Liver (tissue), 9 donors: ENCODE data around the gene MIEF1. TPM values are rescaled to one million over a fixed set of nuclear protein-coding genes. Genes with fewer than 3 reads are reported as not detected.

Source experiments
- DNase-seq: peaks from one replicate; pipeline ENCODE4 v3.0.0-alpha.2; 2017; ENCODE audit warnings: low spot score
- H3K27ac ChIP-seq, 2 donors: one replicate each; pipeline ENCODE4 v1.7.0; 2013; ENCODE audit warnings: inconsistent platforms in 2 of 2, low read length in 2 of 2, control low read depth in 1 of 2, low read depth in 1 of 2, mild to moderate bottlenecking in 1 of 2
- H3K27me3 ChIP-seq, 4 donors: one replicate each; pipeline versions ENCODE4 v1.6.1 to v1.7.0; 2013; ENCODE audit warnings: low read length in 3 of 4, inconsistent platforms in 1 of 4, mild to moderate bottlenecking in 1 of 4, moderate library complexity in 1 of 4; ENCODE audit not compliant: control insufficient read depth in 4 of 4, insufficient read depth in 4 of 4
- H3K36me3 ChIP-seq, 4 donors: one replicate each; pipeline versions ENCODE4 v1.6.1 to v1.7.0; 2013; ENCODE audit warnings: low read length in 3 of 4, mild to moderate bottlenecking in 3 of 4, low read depth in 1 of 4, moderate library complexity in 1 of 4; ENCODE audit not compliant: control insufficient read depth in 4 of 4, insufficient read depth in 3 of 4
- H3K4me1 ChIP-seq, 4 donors: one replicate each; pipeline versions ENCODE4 v1.6.1 to v1.7.0; 2013; ENCODE audit warnings: low read length in 3 of 4, mild to moderate bottlenecking in 3 of 4, moderate library complexity in 1 of 4; ENCODE audit not compliant: control insufficient read depth in 4 of 4, insufficient read depth in 4 of 4
- H3K4me3 ChIP-seq, 3 donors: one replicate each; pipeline versions ENCODE4 v1.6.1 to v1.7.0; 2013; ENCODE audit warnings: low read length in 3 of 3, control low read depth in 1 of 3, low read depth in 1 of 3, mild to moderate bottlenecking in 1 of 3
- H3K9ac ChIP-seq, 2 donors: one replicate each; pipeline ENCODE4 v1.7.0; 2013; ENCODE audit warnings: low read length in 2 of 2, mild to moderate bottlenecking in 2 of 2, moderate library complexity in 2 of 2, control low read depth in 1 of 2, low read depth in 1 of 2
- H3K9me3 ChIP-seq, 4 donors: one replicate each; pipeline versions ENCODE4 v1.6.1 to v1.7.0; 2013; ENCODE audit warnings: low read length in 3 of 4; ENCODE audit not compliant: control insufficient read depth in 4 of 4
- ATF3 ChIP-seq: IDR thresholded peaks from 2 replicates; pipeline ENCODE4 v1.6.1; 2016; ENCODE audit warnings: antibody characterized with exemption
- CTCF ChIP-seq: fragments of 150-350 bp; IDR thresholded peaks from 2 replicates; pipeline ENCODE4 v1.5.1; 2017; ENCODE audit warnings: improper control_type of control experiment, low read depth, low read length; ENCODE audit not compliant: missing input control
- FOXA1 ChIP-seq: IDR thresholded peaks from 2 replicates; pipeline ENCODE4 v1.6.1; 2016; ENCODE audit warnings: antibody characterized with exemption
- FOXA2 ChIP-seq: IDR thresholded peaks from 2 replicates; pipeline ENCODE4 v1.6.1; 2016; ENCODE audit warnings: antibody characterized with exemption
- HNF4A ChIP-seq, 2 donors: conservative IDR thresholded peaks; 2 replicates each; pipeline ENCODE4 v1.6.1; 2016; ENCODE audit warnings: antibody characterized with exemption in 2 of 2, mild to moderate bottlenecking in 2 of 2
- HNF4G ChIP-seq: IDR thresholded peaks from 2 replicates; pipeline ENCODE4 v1.6.1; 2016; ENCODE audit warnings: antibody characterized with exemption
- JUND ChIP-seq, 2 donors: IDR thresholded peaks; 2 replicates each; pipeline ENCODE4 v1.6.1; 2016; ENCODE audit warnings: antibody characterized with exemption in 2 of 2
- MAX ChIP-seq: IDR thresholded peaks from 2 replicates; pipeline ENCODE4 v1.6.1; 2016; ENCODE audit warnings: antibody characterized with exemption
- NR2F2 ChIP-seq: IDR thresholded peaks from 2 replicates; pipeline ENCODE4 v1.6.1; 2016; ENCODE audit warnings: antibody characterized with exemption
- RAD21 ChIP-seq, 2 donors: IDR thresholded peaks; 2 replicates each; pipeline ENCODE4 v1.6.1; 2016; ENCODE audit warnings: antibody characterized with exemption in 2 of 2, mild to moderate bottlenecking in 2 of 2
- REST ChIP-seq: IDR thresholded peaks from 2 replicates; pipeline ENCODE4 v1.6.1; 2016; ENCODE audit warnings: antibody characterized with exemption, mild to moderate bottlenecking
- RXRA ChIP-seq, 2 donors: IDR thresholded peaks; 2 replicates each; pipeline ENCODE4 v1.6.1; 2017 to 2018; ENCODE audit warnings: antibody characterized with exemption in 2 of 2, mild to moderate bottlenecking in 1 of 2
- SP1 ChIP-seq: IDR thresholded peaks from 2 replicates; pipeline ENCODE4 v1.6.1; 2018; ENCODE audit warnings: antibody characterized with exemption, mild to moderate bottlenecking
- TAF1 ChIP-seq: conservative IDR thresholded peaks from 2 replicates; pipeline ENCODE4 v1.6.1; 2016; ENCODE audit warnings: antibody characterized with exemption, mild to moderate bottlenecking
- YY1 ChIP-seq: IDR thresholded peaks from 2 replicates; pipeline ENCODE4 v1.6.1; 2016; ENCODE audit warnings: antibody characterized with exemption, mild to moderate bottlenecking
- ZBTB33 ChIP-seq: IDR thresholded peaks from 2 replicates; pipeline ENCODE4 v1.6.1; 2016; ENCODE audit warnings: antibody characterized with exemption
- WGBS: extraction: QIAGEN DNeasy Blood & Tissue Kit; methylation state at CpG from one replicate; pipeline ENCODE4 v1.1.7; 2013; 5-methylcytosine and 5-hydroxymethylcytosine counted together
- polyA plus RNA-seq, 2 donors: library from polyadenylated mRNA; stranded (reverse) in 1 of 2; unstranded in 1 of 2; fragments of 200-250 nt in 1 of 2; fragments of >200 nt in 1 of 2; fragmentation: Nextera tagmentation in 1 of 2; extraction: Ambion mirVana in 1 of 2; gene quantifications; one replicate each; pipeline versions ENCODE4 v1.2.1 to v1.2.3, GENCODE V29; 2013 to 2015
- total RNA-seq, 2 donors: library from RNA; depleted of rRNA; stranded (reverse); fragments of >200 nt; gene quantifications; one replicate each; pipeline ENCODE4 v1.2.3, GENCODE V29; 2014
- donor health status: healthy.
- donor health status: healthy.
- donor health status: healthy.
- donor health status: healthy.
- donor health status: healthy.

The MIEF1 gene
- total and polyA plus RNA-seq, 4 donors = 12.9 to 31.1 (median 20.7) TPM

GRCh38 chr22:39475337-39475736, 26.8 kb upstream of the MIEF1 start:
- Histone ChIP-seq H3K9me3 (no peaks in the 10 kb centered on the region), H3K4me1 (peaks cover 0 to 10% (median 7%) of the 10 kb centered on the region in 4 donors)

GRCh38 chr22:39475902-39476301, 26.2 kb upstream of the MIEF1 start:
- Histone ChIP-seq H3K9me3 (no peaks in the 10 kb centered on the region), H3K4me1 (peaks cover 0 to 8% (median 5%) of the 10 kb centered on the region in 4 donors), H3K9ac (no peak overlapping the region), H3K36me3 (no peaks in the 10 kb centered on the region), H3K4me3 (no peak overlapping the region), H3K27me3 (no peaks in the 10 kb centered on the region), H3K27ac (no peak overlapping the region)
- no peak for DNase-seq
- 84% methylated on average over 3 of the region's 3 CpGs for WGBS
- no peak for TF ChIP-seq HNF4A (conservative IDR thresholded peaks at IDR 0.05)
- no peak for TF ChIP-seq TAF1
- no peak for TF ChIP-seq RXRA (IDR thresholded peaks at IDR 0.05)
- no peak for TF ChIP-seq ZBTB33
- no peak for TF ChIP-seq JUND (IDR thresholded peaks at IDR 0.05)
- TF ChIP-seq SP1 = no peak
- TF ChIP-seq YY1 = no peak
- TF ChIP-seq RAD21 (IDR thresholded peaks at IDR 0.05) = no peak
- no peak for TF ChIP-seq ATF3
- TF ChIP-seq CTCF = no peak
- TF ChIP-seq MAX = no peak
- TF ChIP-seq HNF4G = no peak
- no peak for TF ChIP-seq FOXA2
- no peak for TF ChIP-seq NR2F2

More at GRCh38 chr22:39475337-39475736, 26.8 kb upstream of the MIEF1 start:
- Histone ChIP-seq H3K9ac (no peak overlapping the region), H3K4me3 (no peak overlapping the region), H3K27me3 (no peaks in the 10 kb centered on the region), H3K27ac (no peak overlapping the region), H3K36me3 (no peaks in the 10 kb centered on the region)
- no peak for DNase-seq
- WGBS = 80% methylated on average over 9 of the region's 9 CpGs
- no peak for TF ChIP-seq HNF4G
- TF ChIP-seq JUND (IDR thresholded peaks at IDR 0.05) = no peak
- TF ChIP-seq NR2F2 = no peak
- TF ChIP-seq SP1 = no peak
- no peak for TF ChIP-seq HNF4A (conservative IDR thresholded peaks at IDR 0.05)
- no peak for TF ChIP-seq FOXA1
- no peak for TF ChIP-seq CTCF
- no peak for TF ChIP-seq FOXA2
- no peak for TF ChIP-seq REST
